H1 (cell line): ENCODE data around the gene MIB2. TPM values are rescaled to one million over a fixed set of nuclear protein-coding genes. Genes with fewer than 3 reads are reported as not detected.

Experiments used
- CTCF ChIA-PET: fragments of 300-600 bp; sonication (Branson Sonifier 250); formaldehyde crosslinking; loops from one replicate; lab custom pipeline; 2021; ENCODE audit not compliant: partially characterized antibody; lab: Charles Lee
- POLR2A ChIA-PET: fragments of 300-600 bp; sonication (Branson Sonifier 250); formaldehyde crosslinking; loops from one replicate; lab custom pipeline; 2021; ENCODE audit warnings: inconsistent platforms; ENCODE audit not compliant: partially characterized antibody; lab: Charles Lee
- DNase-seq, 2 experiments: peaks; one replicate each; pipeline versions ENCODE4 v3.0.0 to v3.0.0-alpha.2; 2010 to 2022; ENCODE audit warnings: low spot score in 2 of 2, low read depth in 1 of 2, mixed read lengths in 1 of 2
- FAIRE-seq: peaks from 2 replicates; lab custom pipeline; 2011; peaks lifted over from hg19 to GRCh38; lab: Jason Lieb, UNC
- H2AFZ ChIP-seq: 2 replicates; pipeline ENCODE4 v1.8.1; 2012; ENCODE audit warnings: low read length, inconsistent platforms
- H2AK5ac ChIP-seq: 2 replicates; pipeline ENCODE4 v1.6.1; 2013; ENCODE audit warnings: low read depth, low read length
- H2BK120ac ChIP-seq: replicated peaks from 2 replicates; pipeline ENCODE3; 2013; ENCODE audit warnings: low read depth, low read length, inconsistent platforms
- H2BK12ac ChIP-seq: 2 replicates; pipeline ENCODE4 v1.6.1; 2013; ENCODE audit warnings: low read depth, low read length
- H2BK15ac ChIP-seq: 2 replicates; pipeline ENCODE4 v1.6.1; 2013; ENCODE audit warnings: low read length
- H2BK20ac ChIP-seq: 2 replicates; pipeline ENCODE4 v1.6.1; 2013; ENCODE audit warnings: low read length
- H2BK5ac ChIP-seq: 2 replicates; pipeline ENCODE4 v1.6.1; 2013; ENCODE audit warnings: low read depth, low read length
- H3K14ac ChIP-seq: 2 replicates; pipeline ENCODE4 v1.6.1; 2013; ENCODE audit warnings: inconsistent platforms; ENCODE audit not compliant: insufficient read length
- H3K18ac ChIP-seq: 2 replicates; pipeline ENCODE4 v1.6.1; 2013; ENCODE audit warnings: low read length; ENCODE audit errors: extremely low read depth
- H3K23ac ChIP-seq: 2 replicates; pipeline ENCODE4 v1.6.1; 2013; ENCODE audit warnings: inconsistent platforms; ENCODE audit not compliant: insufficient read length
- H3K23me2 ChIP-seq: 2 replicates; pipeline ENCODE4 v1.6.1; 2013; ENCODE audit warnings: low read depth, low read length
- H3K27ac ChIP-seq: 2 replicates; pipeline ENCODE4 v1.6.1; 2011; ENCODE audit warnings: low read depth, low read length, inconsistent platforms
- H3K27me3 ChIP-seq, 4 experiments: replicated peaks in 1 of 4; 1 replicate in 1 of 4; 2 replicates in 3 of 4; pipeline versions ENCODE4 v1.6.1 to v1.8.1; 2011 to 2013; ENCODE audit warnings: low read length in 3 of 4, mild to moderate bottlenecking in 3 of 4, inconsistent platforms in 2 of 4, mixed read lengths in 2 of 4, moderate library complexity in 1 of 4; ENCODE audit not compliant: control insufficient read depth in 3 of 4, insufficient read depth in 3 of 4; ENCODE audit errors: extremely low read depth in 1 of 4
- H3K36me3 ChIP-seq, 4 experiments: 2 replicates each; pipeline versions ENCODE4 v1.6.1 to v1.8.1; 2011 to 2013; ENCODE audit warnings: mild to moderate bottlenecking in 4 of 4, low read length in 3 of 4, moderate library complexity in 2 of 4, control low read depth in 1 of 4, inconsistent platforms in 1 of 4; ENCODE audit not compliant: insufficient read depth in 4 of 4, control insufficient read depth in 2 of 4
- H3K4ac ChIP-seq: replicated peaks from 2 replicates; pipeline ENCODE3; 2013; ENCODE audit warnings: low read length, low read depth, mixed read lengths, inconsistent platforms; ENCODE audit not compliant: insufficient read length
- H3K4me1 ChIP-seq, 4 experiments: replicated peaks in 1 of 4; 1 replicate in 1 of 4; 2 replicates in 3 of 4; pipeline versions ENCODE4 v1.6.1 to v1.8.1; 2011 to 2013; ENCODE audit warnings: low read length in 3 of 4, inconsistent platforms in 2 of 4, mixed read lengths in 1 of 4; ENCODE audit not compliant: insufficient read depth in 4 of 4, control insufficient read depth in 3 of 4
- H3K4me2 ChIP-seq, 2 experiments: 2 replicates each; pipeline versions ENCODE4 v1.6.1 to v1.8.1; 2011 to 2013; ENCODE audit warnings: low read depth in 2 of 2, low read length in 2 of 2, control low read depth in 1 of 2, inconsistent platforms in 1 of 2, mild to moderate bottlenecking in 1 of 2; ENCODE audit not compliant: insufficient read depth in 1 of 2
- H3K4me3 ChIP-seq, 4 experiments: fragments of 200-600, 300-600 bp in 1 of 4; sonication (generic), shearing (Covaris generic), sonication (Bioruptor Twin) in 1 of 4; 2 replicates each; pipeline versions ENCODE4 v1.5.1 to v1.8.1; 2011 to 2016; ENCODE audit warnings: low read length in 4 of 4, low read depth in 3 of 4, control low read depth in 2 of 4, inconsistent platforms in 2 of 4, mild to moderate bottlenecking in 2 of 4, mixed read lengths in 1 of 4, moderate library complexity in 1 of 4; ENCODE audit not compliant: insufficient read depth in 2 of 4; ENCODE audit errors: extremely low read depth in 1 of 4
- H3K56ac ChIP-seq: replicated peaks from 2 replicates; pipeline ENCODE3; 2013; ENCODE audit warnings: low read depth, mild to moderate bottlenecking, mixed read lengths, low read length, inconsistent platforms; ENCODE audit not compliant: insufficient read length
- H3K79me1 ChIP-seq: 2 replicates; pipeline ENCODE4 v1.6.1; 2013; ENCODE audit warnings: low read depth, low read length, control low read depth
- H3K79me2 ChIP-seq, 2 experiments: 2 replicates each; pipeline versions ENCODE4 v1.6.1 to v1.8.1; 2012 to 2013; ENCODE audit warnings: low read length in 2 of 2, mild to moderate bottlenecking in 2 of 2, inconsistent platforms in 1 of 2; ENCODE audit not compliant: insufficient read depth in 2 of 2, control insufficient read depth in 1 of 2
- H3K9ac ChIP-seq, 4 experiments: replicated peaks in 1 of 4; 1 replicate in 1 of 4; 2 replicates in 3 of 4; pipeline versions ENCODE4 v1.6.1 to v1.8.1; 2011 to 2013; ENCODE audit warnings: low read depth in 3 of 4, low read length in 3 of 4, control low read depth in 2 of 4, mild to moderate bottlenecking in 2 of 4, moderate library complexity in 2 of 4, inconsistent platforms in 1 of 4; ENCODE audit errors: extremely low read depth in 1 of 4
- H3K9me3 ChIP-seq, 2 experiments: 2 replicates each; pipeline versions ENCODE4 v1.6.1 to v1.8.1; 2012 to 2013; ENCODE audit warnings: mild to moderate bottlenecking in 2 of 2, moderate library complexity in 2 of 2, control low read depth in 1 of 2, inconsistent platforms in 1 of 2, low read depth in 1 of 2, low read length in 1 of 2, mixed read lengths in 1 of 2; ENCODE audit not compliant: insufficient read depth in 2 of 2
- H4K20me1 ChIP-seq, 2 experiments: replicated peaks in 1 of 2; 2 replicates each; pipeline versions ENCODE3 to v1.8.1; 2011 to 2013; ENCODE audit warnings: inconsistent platforms in 2 of 2, low read length in 2 of 2, mild to moderate bottlenecking in 1 of 2; ENCODE audit not compliant: insufficient read depth in 2 of 2, control insufficient read depth in 1 of 2
- H4K5ac ChIP-seq: 2 replicates; pipeline ENCODE4 v1.6.1; 2013; ENCODE audit warnings: low read length, low read depth, mixed read lengths, inconsistent platforms; ENCODE audit not compliant: insufficient read length
- H4K8ac ChIP-seq: 2 replicates; pipeline ENCODE4 v1.8.0; 2013; ENCODE audit warnings: mild to moderate bottlenecking, moderate library complexity, low read length, inconsistent platforms; ENCODE audit not compliant: insufficient read depth; ENCODE audit errors: extremely low read depth
- H4K91ac ChIP-seq: replicated peaks from 2 replicates; pipeline ENCODE3; 2013; ENCODE audit warnings: low read length, mixed read lengths, inconsistent platforms; ENCODE audit not compliant: insufficient read length
- BCL11A ChIP-seq, 2 experiments: IDR thresholded peaks; one replicate each; pipeline ENCODE4 v1.6.1; 2011; ENCODE audit warnings: low read depth in 2 of 2, low read length in 2 of 2, mild to moderate bottlenecking in 2 of 2
- CBX8 ChIP-seq: fragments of 300-800, 300-1000 bp; sonication (generic); IDR thresholded peaks from 2 replicates; pipeline ENCODE4 v1.7.1; 2016; ENCODE audit warnings: low read depth, low read length, borderline replicate concordance
- CEBPB ChIP-seq: IDR thresholded peaks from 2 replicates; pipeline ENCODE4 v1.6.1; 2012; ENCODE audit warnings: low read depth, low read length
- EP300 ChIP-seq, 2 experiments: IDR thresholded peaks; 1 replicate in 1 of 2; 2 replicates in 1 of 2; pipeline ENCODE4 v1.6.1; 2011 to 2012; ENCODE audit warnings: low read depth in 2 of 2, low read length in 2 of 2, mild to moderate bottlenecking in 2 of 2, borderline replicate concordance in 1 of 2, inconsistent platforms in 1 of 2, moderate library complexity in 1 of 2
- GABPA ChIP-seq: IDR thresholded peaks from 2 replicates; pipeline ENCODE4 v1.6.1; 2011; ENCODE audit warnings: mild to moderate bottlenecking, low read length, moderate library complexity, borderline replicate concordance; ENCODE audit not compliant: insufficient read depth
- HDAC2 ChIP-seq, 2 experiments: fragments of 300-600 bp in 1 of 2; sonication (generic) in 1 of 2; IDR thresholded peaks; 2 replicates each; pipeline ENCODE4 v1.6.1; 2011 to 2012; ENCODE audit warnings: low read depth in 2 of 2, low read length in 2 of 2, mild to moderate bottlenecking in 2 of 2, moderate library complexity in 2 of 2, borderline replicate concordance in 1 of 2, inconsistent platforms in 1 of 2
- NANOG ChIP-seq: IDR thresholded peaks from 2 replicates; pipeline ENCODE4 v1.6.1; 2011; ENCODE audit warnings: low read length, low read depth, mild to moderate bottlenecking, inconsistent platforms; ENCODE audit not compliant: insufficient read depth, poor library complexity, severe bottlenecking
- RBBP5 ChIP-seq: IDR thresholded peaks from 2 replicates; pipeline ENCODE4 v1.7.1; 2012; ENCODE audit warnings: low read depth, mild to moderate bottlenecking, inconsistent platforms, low read length, moderate library complexity, borderline replicate concordance
- SAP30 ChIP-seq: fragments of 300-600 bp; sonication (generic); IDR thresholded peaks from 2 replicates; pipeline ENCODE4 v1.7.1; 2012; ENCODE audit warnings: low read length, moderate library complexity, mild to moderate bottlenecking, inconsistent platforms; ENCODE audit not compliant: insufficient read depth, insufficient replicate concordance
- TAF1 ChIP-seq: IDR thresholded peaks from 2 replicates; pipeline ENCODE4 v1.6.1; 2011; ENCODE audit warnings: mild to moderate bottlenecking, low read depth, low read length
- USF2 ChIP-seq: IDR thresholded peaks from 2 replicates; pipeline ENCODE4 v1.6.1; 2011; ENCODE audit warnings: low read length, improper control_type of control experiment
- YY1 ChIP-seq: IDR thresholded peaks from 2 replicates; pipeline ENCODE4 v1.6.1; 2011; ENCODE audit warnings: low read depth, mild to moderate bottlenecking, low read length
- WGBS, 2 experiments: shearing (Covaris generic) in 1 of 2; methylation state at CpG; one replicate each; pipeline versions ENCODE4 v1.1.6 to v1.1.7; 2013 to 2015; ENCODE audit warnings: low lambda C conversion rate in 2 of 2, mixed read lengths in 2 of 2, inconsistent platforms in 1 of 2, low coverage in 1 of 2, missing lambda C conversion rate in 1 of 2; ENCODE audit not compliant: insufficient replicate concordance in 2 of 2, insufficient coverage in 1 of 2, insufficient read length in 1 of 2; ENCODE audit errors: extremely low coverage in 1 of 2, missing lambda C conversion rate in 1 of 2; 5-methylcytosine and 5-hydroxymethylcytosine counted together
- polyA plus RNA-seq, 7 experiments: library from polyadenylated mRNA; depleted of rRNA in 3 of 7; stranded (reverse) in 5 of 7; unstranded in 2 of 7; fragments of >200 nt in 5 of 7; fragments of 200-250 nt in 2 of 7; gene quantifications; 1 replicate in 5 of 7; 2 replicates in 1 of 7; 4 replicates in 1 of 7; pipeline versions ENCODE4 v1.2.1 to v1.2.3, GENCODE V29; 2011 to 2013; ENCODE audit warnings: missing spikeins in 2 of 7, mixed read lengths in 2 of 7
- total RNA-seq: library from RNA; stranded (reverse); fragmentation: NEBNext Ultra II Directional; extraction: Animal tissue kit (Norgen Biotek cat#: 25700); gene quantifications from 2 replicates; pipeline ENCODE4 v1.2.1, GENCODE V29; 2021

The MIB2 gene
- total and polyA plus RNA-seq, 2 of the 8 experiments (the other 6 are each of a cell fraction or from before 2014, with no cell fraction given): 32.5 to 60.0 TPM

DNA sequence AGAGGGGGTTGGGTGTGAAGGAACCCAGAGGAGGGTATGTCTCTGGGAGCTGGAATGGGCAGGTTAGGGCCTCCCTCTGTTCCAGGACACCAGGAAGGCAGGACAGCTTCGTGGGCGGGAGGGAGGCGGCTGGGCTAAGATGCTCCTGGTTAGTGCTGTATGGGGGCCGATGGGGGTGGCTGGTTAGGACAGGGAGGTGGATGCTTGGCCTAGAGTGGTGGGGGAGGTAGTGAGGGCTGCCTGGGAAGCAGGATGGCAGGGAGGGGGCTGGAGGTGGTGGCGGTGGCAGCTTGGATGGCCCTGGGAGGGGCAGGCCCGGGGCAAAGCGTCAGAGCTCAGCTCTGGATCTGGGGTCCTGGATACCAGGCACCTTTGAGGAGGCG, 10.5 kb downstream of the MIB2 start:
- CTCF ChIA-PET: no interaction called here
- 95% methylated on average over 4 of the region's 8 CpGs; no CpG with 5 or more reads in 1 of the 2 experiments for WGBS, 2 experiments
- TF ChIP-seq NANOG (no peak), EP300 (IDR thresholded peaks at IDR 0.05; ENCODE audit: borderline replicate concordance in 1 of 2, low read depth in 2 of 2, low read length in 2 of 2) (no peak), GABPA (no peak), TAF1 (no peak), USF2 (no peak), BCL11A (IDR thresholded peaks at IDR 0.05; ENCODE audit: low read depth in 2 of 2, low read length in 2 of 2) (no peak), RBBP5 (no peak), HDAC2 (IDR thresholded peaks at IDR 0.05; ENCODE audit: borderline replicate concordance in 1 of 2, low read depth in 2 of 2, low read length in 2 of 2) (no peak), YY1 (no peak), CBX8 (no peak), CEBPB (no peak), SAP30 (no peak)

More for the DNA sequence above, 10.5 kb downstream of the MIB2 start:
- FAIRE-seq (no peak), DNase-seq (no peak)
- Histone ChIP-seq H4K8ac (no peak overlapping the region; the same call in 1 of the 2 replicates), H4K20me1 (peaks cover 0 to 13% of the 10 kb centered on the region in 2 experiments), H3K23ac (no peak overlapping the region), H2BK5ac (no peak overlapping the region), H2BK20ac (no peak overlapping the region), H3K4me3 (no peak overlapping the region), H3K18ac (no peak overlapping the region), H3K27me3 (peaks cover 0 to 8% (median 3%) of the 10 kb centered on the region in 4 experiments; a peak in 3 of 7 replicates), H2BK120ac (no peak overlapping the region), H2BK12ac (no peak overlapping the region), H3K9me3 (no peaks in the 10 kb centered on the region), H3K79me2 (no peaks in the 10 kb centered on the region), H3K9ac (no peak overlapping the region), H3K36me3 (no peaks in the 10 kb centered on the region), H2AFZ (no peak overlapping the region), H3K14ac (no peak overlapping the region), H4K91ac (no peak overlapping the region), H3K79me1 (no peaks in the 10 kb centered on the region), H3K4me2 (no peak overlapping the region), H3K4ac (no peak overlapping the region), H3K4me1 (peaks cover 0 to 6% (median 2%) of the 10 kb centered on the region in 4 experiments; a peak in 4 of 7 replicates), H3K56ac (no peak overlapping the region), H3K27ac (no peak overlapping the region), H2AK5ac (no peak overlapping the region), H3K23me2 (peaks cover 6% of the 10 kb centered on the region; the same call in 1 of the 2 replicates), H4K5ac (no peak overlapping the region), H2BK15ac (no peak overlapping the region)
- POLR2A ChIA-PET: interaction anchor here (0.7 to 1.8 kb wide), 2 partner anchors 10 to 289 kb away, joined by 3 to 8 read pairs; partner anchors contain the start of gene MIB2
